ENCODE measurements around the gene SLCO2B1. TPM values are rescaled to one million over a fixed set of nuclear protein-coding genes. Genes with fewer than 3 reads are reported as not detected.

The SLCO2B1 gene
- total RNA-seq, 1 experiment from 2014 or later, result not detected

GRCh38 chr11:75152651-75153427, 1.9 kb downstream of the SLCO2B1 start:
- peaks cover 0 to 4% of the 10 kb centered on the region in 2 experiments; a peak in 1 of 4 replicates for H3K4me1 Mint-ChIP-seq
- Histone ChIP-seq H2BK120ac (ENCODE audit: low read depth, low read length, poor library complexity, severe bottlenecking) (no peak overlapping the region), H2AK5ac (ENCODE audit: insufficient read length, low read length) (no peak overlapping the region), H2BK20ac (ENCODE audit: low read depth, low read length, poor library complexity, severe bottlenecking) (no peak overlapping the region), H4K5ac (ENCODE audit: insufficient read length, low read depth, low read length) (no peak overlapping the region), H3K79me2 (ENCODE audit: insufficient read depth, low read length) (no peaks in the 10 kb centered on the region), H2BK5ac (ENCODE audit: insufficient read length, low read length) (no peak overlapping the region), H3K27ac (ENCODE audit: insufficient read length, low read depth, low read length) (no peak overlapping the region), H3K23me2 (ENCODE audit: insufficient read length, low read depth, low read length, poor library complexity, severe bottlenecking) (no peaks in the 10 kb centered on the region), H3K9ac (ENCODE audit: extremely low read depth, insufficient read length, low read length) (no peak overlapping the region), H3K4me1 (ENCODE audit: insufficient read depth, low read length) (no peaks in the 10 kb centered on the region), H3K4ac (ENCODE audit: low read depth, low read length) (no peak overlapping the region), H4K91ac (ENCODE audit: insufficient read length, low read depth, low read length) (no peak overlapping the region), H2BK15ac (ENCODE audit: low read depth, low read length) (no peak overlapping the region), H3K4me2 (ENCODE audit: insufficient read depth, insufficient read length, low read length) (no peak overlapping the region), H2BK12ac (ENCODE audit: insufficient read length, low read depth, low read length) (no peak overlapping the region), H3K79me1 (ENCODE audit: insufficient read depth, low read depth, low read length, poor library complexity, severe bottlenecking) (no peaks in the 10 kb centered on the region), H3K18ac (ENCODE audit: insufficient read length, low read depth, low read length) (no peak overlapping the region), H2AFZ (ENCODE audit: low read length) (no peak overlapping the region), H4K20me1 (ENCODE audit: control insufficient read depth, insufficient read depth, insufficient read length) (no peaks in the 10 kb centered on the region), H3K9me3 (ENCODE audit: control insufficient read depth, low read depth, low read length) (no peaks in the 10 kb centered on the region), H4K8ac (replicated peaks; ENCODE audit: insufficient read length, low read depth, low read length) (no peak overlapping the region), H3K27me3 (ENCODE audit: insufficient read depth, low read length) (no peaks in the 10 kb centered on the region), H3K14ac (ENCODE audit: insufficient read depth, low read length) (no peak overlapping the region; the same call in 1 of the 2 replicates), H3K56ac (ENCODE audit: insufficient read length, low read depth, low read length) (no peak overlapping the region), H3K23ac (ENCODE audit: insufficient read length, low read depth, low read length) (no peak overlapping the region), H3T11ph (ENCODE audit: low read length) (no peak overlapping the region)
- H3K27me3 Mint-ChIP-seq (ENCODE audit: low read depth), result peaks cover 16% of the 10 kb centered on the region
- DNase-seq, result no peak
- H3K36me3 Mint-ChIP-seq (ENCODE audit: insufficient read depth in 1 of 3, low read depth in 3 of 3), result no peaks in the 10 kb centered on the region
- no peak for TF ChIP-seq CTCF (conservative IDR thresholded peaks at IDR 0.05)
- H3K27ac Mint-ChIP-seq, result no peak overlapping the region
- H3K4me3 Mint-ChIP-seq, result no peak overlapping the region
- H3K9me3 Mint-ChIP-seq, result no peaks in the 10 kb centered on the region
- no CpG with 5 or more reads among the region's 5 CpGs for WGBS (ENCODE audit: extremely low coverage, insufficient read length, low lambda C conversion rate)

Data from H9 (cell line).